Uterus (tissue), 4 donors: Measurements from ENCODE around the gene ALKBH8. TPM values are rescaled to one million over a fixed set of nuclear protein-coding genes. Genes with fewer than 3 reads are reported as not detected.
A peak's percentile ranks its signal among the peaks of the same experiment; 100 is the strongest.

Experiments
- DNase-seq, 2 donors: peaks; one replicate each; pipeline ENCODE4 v3.0.0-alpha.2; 2019 to 2020
- H3K27ac ChIP-seq, 2 donors: fragments of 200-600 bp; sonication (generic); 1 replicate in 1 of 2; 2 replicates in 1 of 2; pipeline ENCODE4 v1.5.1; 2016 to 2018
- H3K27me3 ChIP-seq, 2 donors: fragments of 200-600 bp; sonication (generic); one replicate each; pipeline ENCODE4 v1.5.1; 2018 to 2019; ENCODE audit warnings: control low read depth in 1 of 2
- H3K36me3 ChIP-seq, 2 donors: fragments of 200-600 bp; sonication (generic); one replicate each; pipeline ENCODE4 v1.5.1; 2019; ENCODE audit warnings: control low read depth in 1 of 2
- H3K4me1 ChIP-seq, 2 donors: fragments of 200-600 bp; sonication (generic); one replicate each; pipeline ENCODE4 v1.5.1; 2018 to 2019; ENCODE audit warnings: control low read depth in 1 of 2
- H3K4me3 ChIP-seq, 2 donors: fragments of 200-600 bp; sonication (generic); 1 replicate in 1 of 2; 2 replicates in 1 of 2; pipeline ENCODE4 v1.5.1; 2018 to 2019; ENCODE audit warnings: mild to moderate bottlenecking in 1 of 2
- H3K9me3 ChIP-seq, 2 donors: fragments of 200-600 bp; sonication (generic); one replicate each; pipeline ENCODE4 v1.5.1; 2019; ENCODE audit warnings: control low read depth in 1 of 2
- CTCF ChIP-seq, 4 experiments: fragments of 200-600 bp in 2 of 4; fragments of 450-650 bp in 2 of 4; sonication (generic) in 2 of 4; IDR thresholded peaks; one replicate each; pipeline ENCODE4 v1.5.1; 2016 to 2019; ENCODE audit warnings: antibody characterized with exemption in 4 of 4, mild to moderate bottlenecking in 2 of 4, moderate library complexity in 1 of 4
- POLR2A ChIP-seq, 2 donors: fragments of 450-650 bp; IDR thresholded peaks; one replicate each; pipeline ENCODE4 v1.6.1; 2016; ENCODE audit warnings: antibody characterized with exemption in 2 of 2, mild to moderate bottlenecking in 1 of 2, moderate library complexity in 1 of 2
- intact Hi-C: fragments of 100-400 bp; cut with DNase I; formaldehyde crosslinking; loops from one replicate; pipeline ENCODE4 v1.15.1; 2023; ENCODE audit warnings: low total_unique reads
- total RNA-seq, 4 donors: library from RNA; depleted of rRNA in 3 of 4; stranded (reverse); fragments of >200 nt in 3 of 4; gene quantifications; one replicate each; pipeline versions ENCODE4 v1.1.0 to v1.2.4, GENCODE V29; 2014 to 2023
- donor health status: DM: yes; HTN: yes; CAD: no.

The ALKBH8 gene
- total RNA-seq, 4 donors from 2014 or later: 5.1 to 26.1 (median 7.4) TPM

- Histone ChIP-seq H3K4me3 (no peak overlapping the region), H3K9me3 (no peaks in the 10 kb centered on the region), H3K4me1 (peaks cover 0 to 3% of the 10 kb centered on the region in 2 donors), H3K27ac (no peak overlapping the region), H3K27me3 (no peaks in the 10 kb centered on the region), H3K36me3 (no peaks in the 10 kb centered on the region)
- intact Hi-C loops: no loop called here
- no peak for TF ChIP-seq POLR2A (IDR thresholded peaks at IDR 0.05)
- TF ChIP-seq CTCF (IDR thresholded peaks at IDR 0.05): no peak
- DNase-seq: no peak
Measured at GRCh38 chr11:107592813-107593212, 27.3 kb upstream of the ALKBH8 start.

- Histone ChIP-seq H3K4me3 (no peak overlapping the region), H3K9me3 (no peaks in the 10 kb centered on the region), H3K36me3 (no peaks in the 10 kb centered on the region), H3K27ac (no peak overlapping the region), H3K4me1 (peaks cover 0 to 3% of the 10 kb centered on the region in 2 donors), H3K27me3 (no peaks in the 10 kb centered on the region)
- TF ChIP-seq POLR2A (IDR thresholded peaks at IDR 0.05) (no peak), CTCF (IDR thresholded peaks at IDR 0.05) (no peak)
- intact Hi-C loops: no loop called here
- DNase-seq: no peak
Measured at GRCh38 chr11:107592231-107592590, 26.7 kb upstream of the ALKBH8 start.

GRCh38 chr11:107591378-107592230 lies 26.1 kb upstream of the ALKBH8 start:
- Histone ChIP-seq H3K4me1 (peaks cover 0 to 3% of the 10 kb centered on the region in 2 donors), H3K27me3 (no peaks in the 10 kb centered on the region), H3K4me3 (peak overlapping the region; percentile 40 to 54), H3K36me3 (no peaks in the 10 kb centered on the region), H3K27ac (no peak overlapping the region), H3K9me3 (no peaks in the 10 kb centered on the region)
- intact Hi-C loops: no loop called here
- DNase-seq: no peak
- TF ChIP-seq CTCF (IDR thresholded peaks at IDR 0.05) (no peak), POLR2A (IDR thresholded peaks at IDR 0.05) (no peak)

GRCh38 chr11:107590460-107591377 lies 25.2 kb upstream of the ALKBH8 start, which contains the start of gene ELMOD1:
Gene ELMOD1, plus strand, starts transcription at chr11:107591147. Its CDS starts 27,043 bp downstream, at chr11:107618190.
- Histone ChIP-seq H3K27ac (no peak within 1 kb of the TSS), H3K4me1 (peaks cover 0 to 3% of the 10 kb centered on the region in 2 donors), H3K36me3 (no peaks in the 10 kb centered on the region), H3K4me3 (peak within 1 kb of the TSS; percentile 40 to 54), H3K27me3 (no peaks in the 10 kb centered on the region), H3K9me3 (no peaks in the 10 kb centered on the region)
- TF ChIP-seq POLR2A (IDR thresholded peaks at IDR 0.05) (no peak), CTCF (IDR thresholded peaks at IDR 0.05) (no peak)
- DNase-seq: peak in 1 of 2 donors; percentile 39
- intact Hi-C loops: no loop called here
